HG03066 (cell line): Measurements from ENCODE around the gene CHST15.

Experiments used
- ATAC-seq: cut with Tn5 transposase; IDR thresholded peaks from one replicate; pipeline ENCODE4 v1.9.1; 2021; ENCODE audit warnings: low read depth; ENCODE audit not compliant: unreplicated experiment

Gene CHST15

DNA sequence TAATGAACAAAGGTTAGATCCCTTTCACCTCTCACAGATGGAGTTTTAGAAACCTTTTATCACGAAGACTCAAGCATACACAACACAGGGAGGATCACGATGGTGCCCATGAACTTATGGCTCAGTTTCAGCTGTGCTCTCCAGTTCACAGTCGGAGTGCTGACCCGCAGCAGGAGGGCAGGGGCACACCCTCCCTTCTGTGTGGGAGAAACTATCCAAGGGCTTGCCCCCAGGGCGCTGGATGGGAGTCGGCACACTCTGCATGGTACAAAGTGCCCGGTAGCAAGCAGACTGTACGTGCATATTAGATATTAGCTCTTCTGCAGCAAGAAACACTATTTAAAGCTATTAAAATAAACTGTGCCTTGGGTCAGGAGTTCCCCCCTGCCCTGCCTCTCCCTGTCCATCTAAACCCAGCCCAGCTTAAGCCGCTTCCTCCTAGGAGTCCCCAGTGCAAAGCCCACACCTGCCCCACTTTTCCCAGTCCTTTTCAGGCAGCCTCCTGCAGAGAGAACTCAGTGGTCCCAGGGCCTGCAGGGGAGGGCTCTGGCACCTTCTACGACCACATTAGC is 76.5 kb downstream of the CHST15 start:
- ATAC-seq, result no peak

DNA sequence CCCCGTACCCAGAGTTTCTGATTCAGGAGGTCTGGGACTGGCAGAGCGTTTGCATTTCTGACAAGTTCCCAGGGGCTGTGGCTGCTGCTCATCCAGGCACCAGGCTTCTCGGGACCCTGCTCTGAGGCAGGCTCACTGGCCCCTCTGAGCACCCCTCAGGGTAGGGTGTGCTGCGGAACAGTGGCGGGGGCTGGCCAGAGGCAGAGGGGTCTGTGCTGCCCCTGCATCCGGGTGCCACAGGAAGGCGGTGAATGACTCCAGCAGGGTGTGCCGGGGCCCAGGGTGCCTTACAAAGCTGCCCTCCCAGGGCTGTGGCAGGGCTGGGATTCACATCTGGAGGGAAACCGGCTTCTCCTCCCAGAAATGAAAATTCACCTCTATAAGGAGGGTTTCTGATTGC is 77.4 kb downstream of the CHST15 start:
- ATAC-seq, result no peak

DNA sequence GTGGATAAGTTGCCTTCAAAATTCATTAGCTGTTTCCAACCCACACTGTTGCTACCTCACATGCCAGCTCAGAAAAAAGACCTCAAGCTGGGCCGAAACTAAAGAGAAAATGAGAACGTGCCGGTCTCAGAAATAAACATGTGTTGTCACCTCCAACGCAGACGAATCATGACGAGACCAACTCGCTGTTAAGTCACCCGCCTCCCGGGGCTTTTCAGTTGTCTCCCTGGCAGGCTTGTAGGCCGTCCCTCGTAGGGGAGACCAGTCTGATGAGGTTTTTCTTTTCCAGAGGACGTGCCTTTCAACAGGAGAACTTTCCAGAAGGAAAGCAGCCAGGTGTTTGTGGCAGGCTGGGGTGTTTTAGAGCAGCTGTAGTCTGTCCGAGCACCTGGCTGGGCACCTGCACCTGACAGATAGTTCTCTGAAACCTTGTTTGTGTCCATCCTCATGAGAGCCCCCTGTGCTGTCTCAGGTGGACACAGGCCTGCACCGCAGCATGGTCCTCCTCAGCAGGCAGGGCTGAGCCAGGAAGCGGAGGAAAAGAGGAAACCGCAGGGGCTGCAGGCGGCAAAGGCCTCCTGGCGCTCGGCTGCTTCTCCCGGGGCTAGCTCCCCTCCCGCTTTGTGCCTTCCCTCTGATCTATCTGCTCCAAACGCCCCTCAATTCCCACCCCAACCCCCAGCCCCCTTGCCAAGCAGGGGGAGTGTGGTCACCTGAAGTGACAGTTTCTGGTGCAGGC is 78.8 kb downstream of the CHST15 start:
- ATAC-seq, result no peak

DNA sequence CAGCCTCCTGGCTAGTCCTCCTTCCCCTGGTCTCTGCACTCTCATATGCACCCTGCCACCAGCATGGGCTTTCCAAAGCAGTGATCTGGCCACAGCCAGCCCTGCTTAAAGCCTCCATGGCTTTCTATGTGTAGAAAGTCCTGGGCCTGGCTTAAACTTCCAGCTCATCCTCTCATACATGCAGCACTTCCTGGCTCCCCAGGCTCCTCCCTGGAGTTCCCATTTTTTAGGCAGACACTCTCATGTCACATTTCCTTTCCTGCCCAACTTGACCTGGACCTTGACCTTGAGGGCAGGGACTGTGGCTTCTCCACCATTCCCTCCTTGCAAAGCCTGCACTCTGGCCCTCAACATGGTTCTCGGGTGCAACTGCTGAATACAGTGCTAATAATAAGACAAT is 79.5 kb downstream of the CHST15 start:
- no peak for ATAC-seq

DNA sequence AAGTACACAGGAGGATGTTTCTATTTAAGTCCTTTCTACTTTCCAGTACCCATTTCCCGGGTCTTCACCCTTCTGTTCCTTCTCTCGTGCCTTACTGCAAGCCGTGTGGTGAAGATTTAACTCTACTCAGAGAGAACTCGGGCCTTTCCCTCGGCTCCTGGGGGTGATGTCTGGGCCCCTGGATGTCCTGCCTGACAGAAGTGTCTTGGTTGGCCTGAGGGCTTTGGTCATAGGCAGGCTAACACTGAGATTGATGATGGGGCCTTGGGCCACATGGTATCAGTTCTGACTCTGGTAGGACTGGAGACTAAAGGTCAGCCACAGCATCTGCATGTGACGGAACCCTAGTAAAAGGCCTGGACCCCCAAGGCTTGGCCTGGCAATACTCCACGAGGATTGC is 80.4 kb downstream of the CHST15 start:
- no peak for ATAC-seq

DNA sequence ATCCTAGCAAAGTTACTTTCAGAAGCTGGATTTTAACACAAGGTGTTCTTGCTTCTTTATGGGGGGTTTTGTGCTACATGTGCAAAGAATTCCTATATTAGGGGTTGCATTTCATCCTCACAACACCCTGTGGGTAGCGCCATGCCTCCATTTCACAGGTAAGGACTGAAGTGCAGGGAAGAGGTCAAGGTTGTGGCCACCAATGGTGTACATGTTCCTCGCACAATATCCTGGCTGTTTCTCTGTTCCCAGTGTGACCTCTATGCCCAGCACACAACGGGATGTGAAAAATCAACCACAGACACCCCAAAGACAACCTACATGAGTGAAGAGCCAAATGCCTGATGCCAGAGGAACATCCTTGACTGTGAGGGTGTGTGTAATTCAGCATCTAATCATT is 80.8 kb downstream of the CHST15 start:
- ATAC-seq, result no peak

DNA sequence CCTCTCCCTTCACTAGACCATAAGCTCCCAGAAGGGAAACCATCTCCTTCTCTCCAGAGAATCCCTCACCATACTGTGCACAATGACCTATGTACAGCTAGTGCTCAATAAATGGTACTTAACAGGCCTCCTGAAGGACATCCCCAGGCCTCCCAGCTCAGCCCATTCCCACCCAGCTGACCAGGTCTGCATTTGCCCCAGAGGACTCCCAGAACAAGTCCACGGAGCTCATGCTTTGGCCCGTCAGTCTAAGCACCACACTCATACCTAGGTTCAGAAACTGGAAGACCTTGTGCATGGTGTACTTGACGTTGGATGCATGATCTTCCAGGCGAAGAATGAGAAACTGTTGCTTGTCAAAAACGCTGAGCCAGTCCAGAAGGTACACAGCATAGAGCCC is 81.3 kb downstream of the CHST15 start:
- ATAC-seq, result no peak

DNA sequence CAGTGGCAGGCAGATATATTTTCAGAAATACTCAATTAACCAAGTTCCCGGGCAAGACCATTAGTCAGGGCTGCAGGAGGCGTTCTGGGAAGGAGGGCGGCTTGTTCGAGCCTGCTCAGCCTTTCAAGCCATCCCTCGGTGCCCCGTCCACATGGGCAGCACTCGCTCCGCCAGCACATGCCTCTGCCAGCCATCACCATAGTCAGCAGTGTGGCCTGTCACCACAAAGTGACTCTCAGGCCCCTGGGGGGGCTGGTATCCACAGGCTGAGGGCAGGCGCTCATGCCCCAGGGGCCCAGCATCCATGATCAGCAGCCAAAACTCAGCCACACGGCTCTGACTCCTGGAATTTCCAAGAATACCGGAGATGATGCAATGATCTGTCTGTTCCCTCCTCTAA is 81.9 kb downstream of the CHST15 start:
- ATAC-seq, result no peak

DNA sequence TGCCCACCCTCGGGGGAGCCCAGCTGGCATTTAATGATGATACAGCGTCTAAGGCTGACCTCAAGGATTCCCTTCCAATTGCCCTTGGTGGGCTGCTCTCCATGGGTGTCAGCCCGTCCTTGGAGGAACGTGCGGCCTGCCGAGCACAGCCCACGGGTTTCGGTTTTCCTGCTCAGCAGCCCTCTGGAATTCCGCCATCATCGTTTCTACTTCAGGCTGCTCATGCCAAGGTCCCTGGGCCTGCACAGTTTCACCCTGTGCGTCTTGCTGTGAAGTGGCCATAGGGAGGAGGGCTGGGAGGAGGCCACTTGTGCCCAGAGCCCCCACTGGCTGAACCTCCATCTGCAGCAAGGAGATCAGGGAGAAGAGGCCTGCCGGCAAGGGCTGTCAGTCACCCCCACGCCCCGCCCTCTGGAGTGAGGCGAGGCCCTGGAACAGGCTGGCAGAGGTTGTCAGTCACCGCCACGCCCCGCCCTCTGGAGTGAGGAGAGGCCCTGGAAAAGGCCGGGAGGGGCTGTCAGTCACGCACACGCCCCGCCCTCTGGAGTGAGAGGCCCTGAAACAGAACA is 82.8 kb downstream of the CHST15 start:
- no peak for ATAC-seq

DNA sequence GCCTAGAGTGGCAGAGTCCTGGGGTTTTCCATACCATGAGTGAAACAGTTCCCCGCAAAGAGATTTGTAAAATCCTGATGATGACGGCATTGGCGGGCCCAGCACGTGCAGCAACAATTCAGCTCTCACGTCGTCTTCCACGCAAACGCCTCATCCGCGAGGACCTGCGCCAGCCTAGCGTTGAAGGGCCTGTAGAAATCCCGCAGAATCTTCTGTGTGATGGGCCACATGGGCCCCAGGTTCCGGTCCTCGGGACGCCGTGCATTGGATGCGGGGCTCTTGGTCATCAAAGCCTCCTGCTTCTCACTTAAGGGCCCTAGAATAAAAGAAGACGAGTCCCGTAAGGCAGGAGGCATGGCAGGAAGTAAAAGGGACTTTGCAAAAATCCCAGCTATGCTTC is 83.4 kb downstream of the CHST15 start:
- no peak for ATAC-seq

DNA sequence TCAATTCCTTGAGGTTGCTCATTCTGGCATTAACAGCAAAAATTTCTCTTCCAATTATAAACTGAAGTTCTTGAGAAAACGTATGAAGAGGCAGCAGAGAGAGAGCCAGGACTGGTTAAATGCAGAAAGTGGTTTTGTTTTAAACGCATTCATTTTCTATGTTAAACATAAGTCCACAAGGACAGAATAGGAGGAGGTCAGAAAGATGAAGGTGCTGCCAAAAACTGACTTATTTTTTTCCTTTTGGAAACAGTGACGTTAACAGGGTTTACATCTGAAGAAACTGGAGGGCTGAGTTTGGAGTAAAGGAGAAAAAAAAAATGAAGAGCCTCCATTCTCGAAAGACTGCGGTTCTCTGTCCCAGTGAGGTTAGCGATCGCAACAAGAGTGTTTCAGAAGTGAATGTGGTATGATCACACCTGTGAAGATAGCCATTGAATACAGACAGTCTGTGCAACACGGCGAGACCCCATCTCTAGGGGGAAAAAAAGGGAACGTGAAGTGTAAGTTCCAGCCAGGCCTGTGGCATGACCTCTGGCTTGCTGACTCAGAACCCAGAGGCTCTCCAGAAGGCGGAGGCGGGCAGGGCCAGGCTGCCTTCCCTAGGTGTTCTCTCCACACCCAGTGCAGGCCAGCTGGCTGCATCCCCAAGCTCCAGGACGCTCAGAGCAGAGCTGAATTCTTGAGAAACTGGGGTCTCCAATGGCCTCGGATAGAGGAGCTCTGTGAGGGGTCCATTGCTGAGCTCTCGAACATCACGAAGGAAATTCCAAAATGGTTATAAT is 84.0 kb downstream of the CHST15 start:
- no peak for ATAC-seq

DNA sequence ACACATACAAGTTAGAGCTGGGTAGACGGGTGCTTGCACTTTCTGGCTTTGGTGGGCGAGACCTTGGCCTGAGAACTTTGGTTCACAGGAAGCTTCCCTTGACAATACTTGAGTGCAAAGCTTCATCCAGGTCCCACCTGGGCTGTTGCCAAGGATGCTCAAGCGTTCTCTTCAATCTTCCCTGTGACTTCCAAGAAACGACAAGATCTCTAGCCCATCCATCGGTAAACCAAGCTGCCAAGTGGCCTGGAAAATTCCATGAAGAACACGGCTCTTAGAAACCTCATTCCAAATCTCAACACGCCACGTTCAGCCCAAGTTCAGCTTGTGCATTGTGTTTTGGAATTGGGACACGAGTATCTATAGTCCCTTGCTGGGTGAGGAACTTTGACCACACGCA is 84.7 kb downstream of the CHST15 start:
- ATAC-seq, result no peak

DNA sequence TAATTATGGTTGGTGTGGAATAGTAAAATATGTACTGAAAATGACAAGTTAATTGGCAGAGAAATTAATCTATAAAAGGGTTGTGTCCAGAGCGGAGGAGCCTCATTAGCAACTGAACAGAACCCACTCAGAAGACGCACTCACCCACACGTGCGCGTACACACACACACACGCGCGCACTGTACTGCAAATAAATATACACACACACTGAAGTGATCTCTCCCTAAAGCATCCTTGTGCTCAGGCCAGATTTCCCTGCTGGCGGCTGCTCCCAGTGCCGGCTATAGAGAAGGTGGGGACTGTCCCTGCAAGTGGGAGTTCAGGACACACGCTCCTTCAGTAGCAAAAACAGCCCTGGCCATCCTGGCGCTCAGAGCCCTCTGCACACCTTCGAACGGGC is 85.2 kb downstream of the CHST15 start:
- ATAC-seq, result no peak

DNA sequence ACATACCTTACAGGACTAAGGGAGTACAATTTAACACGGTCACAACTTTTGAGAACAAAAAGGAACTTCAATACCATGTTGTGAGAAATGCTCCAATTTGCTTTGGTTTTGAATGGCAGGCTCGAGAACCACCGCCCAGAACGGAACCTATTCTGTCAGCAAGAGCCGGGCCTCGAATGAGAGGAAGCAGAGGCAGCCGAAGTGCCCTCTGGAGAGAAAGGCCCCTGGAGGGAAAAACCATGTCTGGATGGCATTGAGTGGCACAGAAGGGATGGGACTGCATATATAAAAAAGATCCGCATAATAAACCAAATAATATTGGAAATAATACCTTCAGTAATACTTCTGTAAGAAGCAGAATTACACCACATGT is 85.6 kb downstream of the CHST15 start:
- no peak for ATAC-seq

DNA sequence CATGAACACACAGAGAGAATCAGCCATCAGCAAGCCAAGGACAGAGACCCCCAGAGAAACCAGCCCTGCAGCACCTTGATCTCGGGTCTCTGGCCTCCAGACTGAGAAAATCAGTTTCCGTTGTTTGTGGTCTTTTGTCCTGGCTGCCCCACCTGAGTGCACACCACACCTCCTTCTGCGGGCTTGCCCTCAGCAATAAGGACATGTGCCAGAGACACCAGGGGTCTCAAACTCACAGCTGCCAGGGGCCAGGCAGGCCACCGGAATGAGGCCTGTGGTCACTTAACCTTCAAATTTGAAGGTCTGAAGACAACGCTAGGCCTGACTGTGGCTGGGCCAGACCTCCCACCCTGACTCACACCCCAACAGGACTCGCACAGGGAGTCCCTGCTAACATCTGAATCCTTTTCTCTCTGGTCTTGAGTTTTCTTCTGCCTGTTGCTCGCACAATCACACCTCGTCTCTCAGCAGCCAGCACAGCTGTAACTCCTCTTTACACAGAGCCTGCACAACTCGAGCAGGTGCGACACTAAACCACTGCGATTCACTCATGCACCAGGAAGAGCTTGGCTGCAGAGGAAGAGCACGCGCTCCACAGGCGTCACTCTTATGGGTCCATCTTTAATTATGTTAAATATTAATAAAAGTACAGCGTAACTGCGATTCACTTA is 86.2 kb downstream of the CHST15 start:
- no peak for ATAC-seq

DNA sequence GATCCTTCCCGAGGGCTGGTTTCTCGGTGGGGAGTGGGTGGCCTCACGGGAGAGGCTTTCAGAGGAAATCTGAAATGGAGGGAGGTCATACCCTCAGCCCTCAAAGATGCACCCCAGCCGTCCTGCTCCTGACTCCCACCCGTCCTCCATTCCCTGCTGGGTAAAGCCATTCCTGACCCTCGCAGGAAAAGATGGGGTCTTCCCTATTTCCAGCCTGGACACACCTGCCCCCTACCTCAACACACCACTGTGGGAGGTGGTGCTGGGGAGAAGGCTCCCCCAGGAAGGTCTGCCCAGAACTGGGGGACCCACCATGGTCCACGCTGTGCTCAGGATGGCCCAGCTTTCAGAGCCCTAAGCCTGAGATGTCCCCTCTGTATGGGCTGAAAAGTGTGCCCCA is 86.9 kb downstream of the CHST15 start:
- ATAC-seq, result no peak

DNA sequence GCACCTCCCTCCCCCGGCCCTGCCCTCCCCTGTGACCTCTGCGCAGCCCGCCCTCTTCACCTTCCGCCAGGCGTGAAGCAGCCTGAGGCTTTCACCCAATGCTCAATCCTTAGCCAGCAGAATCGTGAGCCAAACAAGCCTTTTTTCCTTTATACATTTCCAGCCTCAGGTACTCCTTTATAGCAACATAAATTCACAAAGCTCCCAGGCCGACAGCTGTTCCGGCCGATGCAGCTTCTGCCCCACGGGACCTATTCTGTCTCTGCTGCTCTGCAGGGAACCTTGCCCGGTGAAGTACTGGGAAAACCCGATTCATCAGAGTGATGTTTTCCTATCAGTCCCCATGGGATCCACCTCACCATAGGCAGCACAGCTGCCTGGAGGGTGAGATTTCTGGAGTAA is 87.4 kb downstream of the CHST15 start:
- no peak for ATAC-seq

DNA sequence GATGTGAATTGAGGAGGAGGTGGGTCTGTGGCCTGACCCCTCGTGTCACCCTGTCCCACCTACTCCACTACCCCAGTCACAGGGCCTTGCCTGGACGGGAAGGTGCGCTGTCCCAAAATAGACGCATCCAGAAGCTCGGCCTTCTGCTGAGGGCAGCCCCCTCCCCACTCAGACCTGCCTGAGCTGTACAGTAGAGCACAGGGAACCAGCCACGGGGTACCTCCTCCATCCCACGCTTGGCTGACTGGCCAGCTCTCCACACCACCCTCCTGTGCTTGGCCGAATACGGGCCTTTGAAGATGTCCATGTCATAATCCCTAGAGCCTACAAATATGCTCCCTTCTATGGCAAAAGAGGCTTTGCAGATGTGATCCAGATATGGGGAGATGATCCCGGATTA is 88.3 kb downstream of the CHST15 start:
- ATAC-seq, result no peak

DNA sequence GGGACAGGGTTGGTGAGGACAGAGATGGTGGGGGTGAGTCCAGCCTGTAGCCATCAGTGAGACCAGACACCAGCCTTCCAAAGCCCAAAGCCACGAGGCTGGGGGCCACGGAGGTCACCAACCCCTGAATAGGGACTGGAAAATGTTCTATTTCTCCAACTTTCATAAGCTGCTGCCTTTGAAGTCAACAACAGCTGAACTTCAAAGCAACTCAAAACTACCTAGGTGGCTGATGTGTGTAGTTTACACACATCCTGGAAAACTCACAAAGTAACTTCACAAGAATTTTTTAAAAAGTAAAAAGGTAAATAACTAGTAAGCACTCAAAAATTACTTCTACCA is 88.8 kb downstream of the CHST15 start:
- no peak for ATAC-seq

DNA sequence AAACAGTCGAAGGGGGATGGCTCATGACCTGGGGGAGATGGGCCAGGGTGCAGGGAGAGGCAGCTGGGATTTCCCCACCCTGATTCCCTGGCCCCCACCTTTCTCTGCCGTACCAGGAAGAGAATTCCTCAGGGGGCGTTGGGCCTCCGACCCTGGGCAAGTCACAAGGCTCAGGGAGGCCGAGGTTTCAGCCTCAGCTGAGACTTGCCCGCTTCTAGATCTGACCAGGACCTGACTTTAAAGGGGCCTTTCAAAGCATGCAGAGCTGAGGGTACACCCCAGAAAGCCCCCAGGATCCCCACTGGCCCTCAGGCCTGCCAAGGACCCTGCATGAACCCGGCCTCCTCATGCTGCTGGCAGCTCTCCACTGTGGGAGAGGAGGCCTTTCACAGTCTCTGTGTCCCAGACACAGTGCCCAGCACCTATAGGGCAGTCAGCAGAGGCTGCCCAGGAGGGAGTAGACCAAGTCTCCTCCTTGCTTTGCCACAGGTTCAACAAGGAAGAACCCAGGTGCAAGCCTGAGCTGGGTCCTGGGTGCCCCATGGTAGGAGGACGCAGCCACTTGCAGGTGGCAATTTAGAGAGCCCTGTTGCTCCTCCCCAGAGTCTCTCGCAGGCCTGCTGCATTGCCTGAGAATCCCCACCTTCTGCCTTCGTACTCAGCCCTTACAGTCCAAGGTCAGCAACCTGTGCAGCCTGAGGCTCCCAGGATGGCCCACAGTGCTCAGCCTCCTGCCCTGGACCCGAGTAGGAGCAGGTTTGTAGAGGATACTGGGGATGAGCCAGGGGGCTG is 89.3 kb downstream of the CHST15 start:
- ATAC-seq, result no peak
